GM12878 (cell line): ENCODE results near the gene DELE1. TPM values are rescaled to one million over a fixed set of nuclear protein-coding genes. Genes with fewer than 3 reads are reported as not detected.

Experiments used
- CBX5 ChIP-seq: sonication (generic); IDR thresholded peaks from 2 replicates; pipeline ENCODE4 v1.6.1; 2016; ENCODE audit warnings: low read depth, moderate library complexity, mild to moderate bottlenecking, inconsistent platforms
- EZH2 ChIP-seq: IDR thresholded peaks from 2 replicates; pipeline ENCODE4 v1.6.1; 2012; ENCODE audit warnings: low read depth, mild to moderate bottlenecking, control low read depth, inconsistent platforms, low read length, borderline replicate concordance; ENCODE audit not compliant: control insufficient read depth
- IRF3 ChIP-seq: fragments of 450-650 bp; IDR thresholded peaks from 2 replicates; pipeline ENCODE4 v1.6.1; 2014; ENCODE audit warnings: mild to moderate bottlenecking
- SKIL ChIP-seq: fragments of 450-650 bp; IDR thresholded peaks from 2 replicates; pipeline ENCODE4 v1.6.1; 2017; ENCODE audit warnings: mild to moderate bottlenecking, low read depth, inconsistent platforms; ENCODE audit not compliant: poor library complexity, severe bottlenecking
- STAT3 ChIP-seq: IDR thresholded peaks from 2 replicates; pipeline ENCODE4 v1.6.1; 2011; ENCODE audit warnings: low read depth, low read length, improper control_type of control experiment
- ZNF24 ChIP-seq: fragments of 450-650 bp; IDR thresholded peaks from 2 replicates; pipeline ENCODE4 v1.6.1; 2017; ENCODE audit warnings: antibody characterized with exemption, mild to moderate bottlenecking
- polyA plus RNA-seq, 11 experiments: library from polyadenylated mRNA; depleted of rRNA in 4 of 11; unstranded in 6 of 11; stranded (reverse) in 5 of 11; fragments of >200 nt; fragmentation: Nextera tagmentation in 4 of 11; fragmentation: Illumina TruSeq in 1 of 11; extraction: Ambion mirVana in 4 of 11; extraction: Trizol in 1 of 11; gene quantifications; 1 replicate in 1 of 11; 2 replicates in 10 of 11; pipeline versions ENCODE4 v1.2.1 to v1.2.3, GENCODE V29; 2011 to 2016; ENCODE audit warnings: inconsistent platforms in 2 of 11, missing spikeins in 2 of 11, low read depth in 1 of 11
- total RNA-seq, 4 experiments: library from RNA; depleted of rRNA in 3 of 4; stranded (reverse); fragments of >200 nt in 3 of 4; fragmentation: Illumina TruSeq in 1 of 4; extraction: Trizol in 1 of 4; gene quantifications; 2 replicates each; pipeline versions ENCODE4 v1.2.1 to v1.2.3, GENCODE V29; 2013 to 2021
- TF ChIP-seq, protein P1 (sequence below): fragments of 450-650 bp; formaldehyde crosslinking; IDR thresholded peaks from 2 replicates; pipeline ENCODE4 v1.4.0; 2020; ENCODE audit warnings: mild to moderate bottlenecking, moderate library complexity

Gene DELE1
- total and polyA plus RNA-seq, 10 of the 15 experiments (the other 5 are each of a cell fraction or from before 2014, with no cell fraction given) = 18.9 to 71.4 (median 47.6) TPM

DNA sequence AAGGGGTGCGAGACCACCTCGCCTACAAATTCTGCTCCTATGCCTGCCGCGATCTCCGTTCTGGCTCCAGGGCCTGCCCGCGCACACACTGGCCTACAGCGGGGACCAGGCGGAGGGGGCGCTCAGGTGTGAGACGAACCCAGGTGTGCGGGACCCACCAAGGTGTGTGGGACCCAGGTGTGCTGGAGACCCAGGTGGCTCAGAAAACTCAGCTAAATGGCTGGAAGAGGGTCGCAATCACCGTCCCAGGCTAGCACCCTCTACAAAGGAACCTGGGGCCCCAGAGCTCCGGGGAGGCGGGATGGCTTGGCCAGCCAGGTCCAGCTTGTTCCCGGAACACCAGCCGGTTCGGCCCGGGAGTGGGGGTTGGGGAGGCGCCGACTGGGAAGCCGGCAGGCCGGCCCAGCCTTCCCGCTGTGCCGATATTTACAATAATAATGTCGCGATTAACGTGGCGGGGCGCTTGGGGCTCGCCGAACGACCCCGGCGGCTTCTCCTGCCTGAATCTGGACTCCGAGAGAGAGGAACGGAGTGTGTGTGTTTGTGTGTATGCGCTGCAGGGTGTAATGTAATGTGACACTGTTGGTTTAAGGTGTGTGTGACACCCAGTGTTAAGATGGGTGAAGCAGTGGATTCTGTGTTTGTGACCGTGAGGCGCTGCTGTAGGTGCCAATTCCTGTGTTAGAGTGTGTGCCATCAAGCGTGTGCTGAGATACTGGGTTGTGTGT lies 46.9 kb upstream of the DELE1 start (continued):
- TF ChIP-seq IRF3 (no peak), SKIL (no peak), CBX5 (no peak), EZH2 (peak; percentile 99; the same call in 1 of the 2 replicates), ZNF24 (no peak), STAT3 (no peak)
- TF ChIP-seq, protein P1, sequence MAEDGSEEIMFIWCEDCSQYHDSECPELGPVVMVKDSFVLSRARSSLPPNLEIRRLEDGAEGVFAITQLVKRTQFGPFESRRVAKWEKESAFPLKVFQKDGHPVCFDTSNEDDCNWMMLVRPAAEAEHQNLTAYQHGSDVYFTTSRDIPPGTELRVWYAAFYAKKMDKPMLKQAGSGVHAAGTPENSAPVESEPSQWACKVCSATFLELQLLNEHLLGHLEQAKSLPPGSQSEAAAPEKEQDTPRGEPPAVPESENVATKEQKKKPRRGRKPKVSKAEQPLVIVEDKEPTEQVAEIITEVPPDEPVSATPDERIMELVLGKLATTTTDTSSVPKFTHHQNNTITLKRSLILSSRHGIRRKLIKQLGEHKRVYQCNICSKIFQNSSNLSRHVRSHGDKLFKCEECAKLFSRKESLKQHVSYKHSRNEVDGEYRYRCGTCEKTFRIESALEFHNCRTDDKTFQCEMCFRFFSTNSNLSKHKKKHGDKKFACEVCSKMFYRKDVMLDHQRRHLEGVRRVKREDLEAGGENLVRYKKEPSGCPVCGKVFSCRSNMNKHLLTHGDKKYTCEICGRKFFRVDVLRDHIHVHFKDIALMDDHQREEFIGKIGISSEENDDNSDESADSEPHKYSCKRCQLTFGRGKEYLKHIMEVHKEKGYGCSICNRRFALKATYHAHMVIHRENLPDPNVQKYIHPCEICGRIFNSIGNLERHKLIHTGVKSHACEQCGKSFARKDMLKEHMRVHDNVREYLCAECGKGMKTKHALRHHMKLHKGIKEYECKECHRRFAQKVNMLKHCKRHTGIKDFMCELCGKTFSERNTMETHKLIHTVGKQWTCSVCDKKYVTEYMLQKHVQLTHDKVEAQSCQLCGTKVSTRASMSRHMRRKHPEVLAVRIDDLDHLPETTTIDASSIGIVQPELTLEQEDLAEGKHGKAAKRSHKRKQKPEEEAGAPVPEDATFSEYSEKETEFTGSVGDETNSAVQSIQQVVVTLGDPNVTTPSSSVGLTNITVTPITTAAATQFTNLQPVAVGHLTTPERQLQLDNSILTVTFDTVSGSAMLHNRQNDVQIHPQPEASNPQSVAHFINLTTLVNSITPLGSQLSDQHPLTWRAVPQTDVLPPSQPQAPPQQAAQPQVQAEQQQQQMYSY (CRISPR knock-in tag) = no peak
